Lower leg skin (tissue), 3 donors: ENCODE measurements around the gene S100P.

ENCODE experiments used
- POLR2A ChIP-seq, 2 donors: fragments of 450-650 bp; IDR thresholded peaks; one replicate each; pipeline ENCODE4 v1.6.1; 2016 to 2017; ENCODE audit warnings: antibody characterized with exemption in 2 of 2, mild to moderate bottlenecking in 1 of 2, moderate library complexity in 1 of 2
- TF ChIP-seq, protein P1 (sequence below), 3 donors: fragments of 450-650 bp; IDR thresholded peaks; one replicate each; pipeline ENCODE4 v1.5.1; 2016; ENCODE audit warnings: antibody characterized with exemption in 3 of 3, mild to moderate bottlenecking in 3 of 3, moderate library complexity in 2 of 3

- TF ChIP-seq POLR2A (IDR thresholded peaks at IDR 0.05), result no peak
- TF ChIP-seq, protein P1, sequence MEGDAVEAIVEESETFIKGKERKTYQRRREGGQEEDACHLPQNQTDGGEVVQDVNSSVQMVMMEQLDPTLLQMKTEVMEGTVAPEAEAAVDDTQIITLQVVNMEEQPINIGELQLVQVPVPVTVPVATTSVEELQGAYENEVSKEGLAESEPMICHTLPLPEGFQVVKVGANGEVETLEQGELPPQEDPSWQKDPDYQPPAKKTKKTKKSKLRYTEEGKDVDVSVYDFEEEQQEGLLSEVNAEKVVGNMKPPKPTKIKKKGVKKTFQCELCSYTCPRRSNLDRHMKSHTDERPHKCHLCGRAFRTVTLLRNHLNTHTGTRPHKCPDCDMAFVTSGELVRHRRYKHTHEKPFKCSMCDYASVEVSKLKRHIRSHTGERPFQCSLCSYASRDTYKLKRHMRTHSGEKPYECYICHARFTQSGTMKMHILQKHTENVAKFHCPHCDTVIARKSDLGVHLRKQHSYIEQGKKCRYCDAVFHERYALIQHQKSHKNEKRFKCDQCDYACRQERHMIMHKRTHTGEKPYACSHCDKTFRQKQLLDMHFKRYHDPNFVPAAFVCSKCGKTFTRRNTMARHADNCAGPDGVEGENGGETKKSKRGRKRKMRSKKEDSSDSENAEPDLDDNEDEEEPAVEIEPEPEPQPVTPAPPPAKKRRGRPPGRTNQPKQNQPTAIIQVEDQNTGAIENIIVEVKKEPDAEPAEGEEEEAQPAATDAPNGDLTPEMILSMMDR (IDR thresholded peaks at IDR 0.05), result no peak
Observed at GRCh38 chr4:6733358-6734164, 39.9 kb downstream of the S100P start.
